Measurements from ENCODE around the gene BTG4. TPM values are rescaled to one million over a fixed set of nuclear protein-coding genes. Genes with fewer than 3 reads are reported as not detected.

The BTG4 gene
- total RNA-seq, 1 donor from 2014 or later, result not detected

- Histone ChIP-seq H3K4me3 (no peak overlapping the region), H3K36me3 (no peaks in the 10 kb centered on the region), H3K27me3 (no peaks in the 10 kb centered on the region), H3K9me3 (no peaks in the 10 kb centered on the region), H3K27ac (no peak overlapping the region), H3K4me1 (peaks cover 0 to 3% of the 10 kb centered on the region in 2 donors)
- no peak for DNase-seq (ENCODE audit: low spot score in 2 of 2)
- intact Hi-C loops (cut with DNase I), result no loop called here
- no peak for TF ChIP-seq CTCF (IDR thresholded peaks at IDR 0.05)
These were observed 63.8 kb downstream of the BTG4 start for GRCh38 chr11:111448414-111448813.

- DNase-seq (ENCODE audit: low spot score in 2 of 2), result no peak
- no peak for TF ChIP-seq CTCF (IDR thresholded peaks at IDR 0.05)
- no peak overlapping the region for H3K27ac ChIP-seq
- no peak overlapping the region for H3K4me3 ChIP-seq
- no peaks in the 10 kb centered on the region for H3K9me3 ChIP-seq
- H3K27me3 ChIP-seq, result no peaks in the 10 kb centered on the region
- H3K36me3 ChIP-seq, result no peaks in the 10 kb centered on the region
- intact Hi-C loops (cut with DNase I), result no loop called here
- H3K4me1 ChIP-seq, result peaks cover 0 to 3% of the 10 kb centered on the region in 2 donors
These were observed 64.3 kb downstream of the BTG4 start for GRCh38 chr11:111447931-111448330.

GRCh38 chr11:111447112-111447471, 65.1 kb downstream of the BTG4 start:
- intact Hi-C loops (cut with DNase I), result no loop called here
- Histone ChIP-seq H3K9me3 (no peaks in the 10 kb centered on the region), H3K27me3 (no peaks in the 10 kb centered on the region), H3K4me1 (peaks cover 0 to 3% of the 10 kb centered on the region in 2 donors), H3K27ac (no peak overlapping the region), H3K4me3 (no peak overlapping the region), H3K36me3 (no peaks in the 10 kb centered on the region)
- TF ChIP-seq CTCF (IDR thresholded peaks at IDR 0.05), result no peak
- no peak for DNase-seq (ENCODE audit: low spot score in 2 of 2)

GRCh38 chr11:111446404-111447111, 65.6 kb downstream of the BTG4 start:
- peak; percentile 51 to 85 for DNase-seq (ENCODE audit: low spot score in 2 of 2)
- Histone ChIP-seq H3K4me3 (no peak overlapping the region), H3K9me3 (no peaks in the 10 kb centered on the region), H3K27me3 (no peaks in the 10 kb centered on the region), H3K36me3 (no peaks in the 10 kb centered on the region), H3K27ac (no peak overlapping the region), H3K4me1 (peaks cover 0 to 3% of the 10 kb centered on the region in 2 donors)
- TF ChIP-seq CTCF (IDR thresholded peaks at IDR 0.05), result peak; percentile 72 to 77 (median 74)
- intact Hi-C loops (cut with DNase I), result loop anchor here (1.0 kb wide), 1 partner anchor 163 kb away; no protein-coding TSS in a partner anchor

- no peaks in the 10 kb centered on the region for H3K27me3 ChIP-seq
- intact Hi-C loops (cut with DNase I), result no loop called here
- H3K27ac ChIP-seq, result no peak overlapping the region
- no peak overlapping the region for H3K4me3 ChIP-seq
- H3K4me1 ChIP-seq, result peaks cover 0 to 3% of the 10 kb centered on the region in 2 donors
- TF ChIP-seq CTCF (IDR thresholded peaks at IDR 0.05), result no peak
- no peaks in the 10 kb centered on the region for H3K9me3 ChIP-seq
- no peaks in the 10 kb centered on the region for H3K36me3 ChIP-seq
- DNase-seq (ENCODE audit: low spot score in 2 of 2), result no peak
These were observed 66.6 kb downstream of the BTG4 start for GRCh38 chr11:111445586-111445985.

Other genes starting within 250 kb of the BTG4 start
- not detected for gene POU2AF3, start 213.8 kb downstream of the BTG4 start, total RNA-seq
- gene POU2AF1, start 133.1 kb downstream of the BTG4 start, total RNA-seq, result 0.11 TPM
- not detected for gene HOATZ, start 2.4 kb upstream of the BTG4 start, total RNA-seq
- 27.2 TPM for gene LAYN, start 28.3 kb upstream of the BTG4 start, total RNA-seq
- 8.2 TPM for gene SIK2, start 90.1 kb upstream of the BTG4 start, total RNA-seq